ENCODE measurements around the gene DIO1.

Gene DIO1

GRCh38 chr1:53943490-53944043 lies 49.6 kb downstream of the DIO1 start:
- DNase-seq: no peak

GRCh38 chr1:53944469-53945182 lies 50.6 kb downstream of the DIO1 start:
- no peak for DNase-seq

DNA sequence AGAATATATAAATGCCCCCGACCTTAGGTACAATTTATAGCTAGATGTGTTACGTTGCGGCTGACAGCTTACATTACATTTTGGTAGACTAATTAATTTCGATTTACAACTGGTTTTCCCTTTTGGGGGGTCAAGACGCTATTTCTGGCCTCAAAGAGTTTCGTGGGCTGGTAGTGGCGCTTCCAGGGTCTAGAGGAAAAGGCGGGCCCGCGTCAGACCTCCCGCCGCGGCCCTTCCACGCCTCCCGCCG lies 51.1 kb downstream of the DIO1 start:
- no peak for DNase-seq

DNA sequence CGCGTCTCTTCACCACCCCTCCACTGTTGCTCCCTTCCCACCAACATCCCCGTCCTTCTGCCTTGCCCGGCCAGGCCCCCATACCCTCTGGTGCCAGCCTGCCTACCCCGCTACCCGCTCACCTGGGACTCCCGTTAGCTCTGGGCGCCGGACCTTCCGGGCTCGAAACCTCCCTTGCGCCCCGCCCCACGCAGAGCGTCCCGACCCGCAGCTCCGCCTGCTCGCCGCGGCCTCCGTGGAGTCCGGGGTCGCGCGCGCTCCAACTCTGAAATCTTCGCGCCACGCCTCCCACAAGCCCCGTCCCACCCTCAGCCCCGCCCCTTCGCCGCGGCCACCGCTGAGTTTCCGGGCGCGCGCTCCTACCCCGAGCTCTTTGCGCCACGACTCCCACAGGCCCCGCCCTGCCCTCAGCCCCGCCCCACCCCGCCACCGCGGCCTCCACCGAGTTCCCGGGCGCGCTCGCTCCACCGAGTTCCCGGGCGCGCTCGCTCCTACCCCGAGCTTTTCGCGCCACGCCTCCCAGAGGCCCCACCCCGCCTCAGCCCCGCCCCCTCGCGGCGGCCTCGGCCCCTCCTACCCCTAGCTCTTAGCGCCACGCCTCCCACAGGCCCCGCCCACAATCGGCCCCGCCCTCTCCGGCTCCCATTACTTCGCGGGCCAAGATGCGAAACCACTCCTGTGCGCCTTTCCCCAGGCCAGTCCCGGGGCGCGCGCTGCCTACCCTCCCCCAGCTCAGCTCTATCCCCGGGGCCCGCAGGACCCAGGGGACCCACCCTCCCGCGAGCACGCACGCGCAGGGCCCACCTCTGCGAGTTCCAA lies 51.7 kb downstream of the DIO1 start, which contains the start of gene IFT25:
Gene IFT25, minus strand, starts transcription at position 267 of the 819 bp plus-strand sequence. CDS start 5,617 bp downstream, outside the sequence.
- peak; percentile 92 for DNase-seq

- DNase-seq: no peak
These were observed 52.5 kb downstream of the DIO1 start, which contains the start of gene LRRC42 for GRCh38 chr1:53946252-53947171. Gene LRRC42, plus strand, starts transcription at chr1:53946350. Its CDS starts 5,650 bp downstream, at chr1:53952000.

DNA sequence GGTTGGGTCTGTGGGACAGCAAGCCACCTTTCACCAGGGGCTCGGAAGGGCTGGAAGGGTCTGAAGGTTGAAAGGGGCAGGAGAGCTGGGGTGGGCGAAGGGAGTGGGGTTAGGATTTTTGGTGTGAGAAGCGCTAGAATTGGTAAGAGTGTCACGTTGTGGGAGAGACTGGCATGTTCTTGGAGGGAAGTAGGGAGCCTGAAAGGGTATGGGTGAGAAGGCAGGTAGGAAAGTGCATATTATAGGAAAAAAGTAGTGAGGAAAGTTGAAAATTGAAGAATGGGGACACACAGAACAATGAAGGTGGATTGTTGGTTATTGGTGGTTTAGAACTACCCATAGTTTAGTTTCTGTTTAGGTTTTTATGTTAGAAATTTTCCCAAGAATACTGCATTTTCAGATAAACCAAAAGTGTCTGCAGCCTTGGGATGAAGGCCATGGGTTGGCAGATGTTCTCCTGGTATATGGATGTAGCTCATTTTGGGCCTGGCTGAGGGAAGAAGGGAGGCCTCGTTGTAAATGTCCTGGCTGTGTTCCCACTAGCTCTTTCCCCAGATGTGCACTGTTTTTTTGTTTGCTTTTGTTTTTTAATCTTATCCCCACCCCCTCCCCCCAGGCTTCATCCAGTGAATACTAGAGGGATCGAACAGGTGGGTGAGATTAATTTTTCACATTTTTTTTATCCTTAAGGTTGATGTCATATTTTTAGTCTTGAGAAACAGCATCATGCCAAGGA lies 53.4 kb downstream of the DIO1 start:
- no peak for DNase-seq

DNA sequence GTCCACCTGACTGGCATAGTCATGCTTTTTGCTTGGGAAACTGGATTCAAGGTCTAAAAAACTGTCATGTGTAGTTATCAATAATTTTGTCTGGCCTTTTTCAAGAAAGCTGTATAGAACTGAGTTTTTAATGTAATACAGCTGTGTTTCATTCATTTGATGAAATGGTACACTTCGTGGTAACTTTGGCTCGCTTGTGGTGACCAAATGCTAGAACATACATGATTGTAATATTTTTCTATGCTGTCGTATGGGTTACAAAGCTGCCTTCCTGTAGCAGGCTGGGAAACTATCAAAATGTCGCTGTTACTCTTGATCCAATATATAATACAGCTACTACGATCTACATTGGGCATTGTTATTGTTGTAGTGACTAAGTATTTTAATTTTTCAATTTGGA lies 54.3 kb downstream of the DIO1 start:
- no peak for DNase-seq

DNA sequence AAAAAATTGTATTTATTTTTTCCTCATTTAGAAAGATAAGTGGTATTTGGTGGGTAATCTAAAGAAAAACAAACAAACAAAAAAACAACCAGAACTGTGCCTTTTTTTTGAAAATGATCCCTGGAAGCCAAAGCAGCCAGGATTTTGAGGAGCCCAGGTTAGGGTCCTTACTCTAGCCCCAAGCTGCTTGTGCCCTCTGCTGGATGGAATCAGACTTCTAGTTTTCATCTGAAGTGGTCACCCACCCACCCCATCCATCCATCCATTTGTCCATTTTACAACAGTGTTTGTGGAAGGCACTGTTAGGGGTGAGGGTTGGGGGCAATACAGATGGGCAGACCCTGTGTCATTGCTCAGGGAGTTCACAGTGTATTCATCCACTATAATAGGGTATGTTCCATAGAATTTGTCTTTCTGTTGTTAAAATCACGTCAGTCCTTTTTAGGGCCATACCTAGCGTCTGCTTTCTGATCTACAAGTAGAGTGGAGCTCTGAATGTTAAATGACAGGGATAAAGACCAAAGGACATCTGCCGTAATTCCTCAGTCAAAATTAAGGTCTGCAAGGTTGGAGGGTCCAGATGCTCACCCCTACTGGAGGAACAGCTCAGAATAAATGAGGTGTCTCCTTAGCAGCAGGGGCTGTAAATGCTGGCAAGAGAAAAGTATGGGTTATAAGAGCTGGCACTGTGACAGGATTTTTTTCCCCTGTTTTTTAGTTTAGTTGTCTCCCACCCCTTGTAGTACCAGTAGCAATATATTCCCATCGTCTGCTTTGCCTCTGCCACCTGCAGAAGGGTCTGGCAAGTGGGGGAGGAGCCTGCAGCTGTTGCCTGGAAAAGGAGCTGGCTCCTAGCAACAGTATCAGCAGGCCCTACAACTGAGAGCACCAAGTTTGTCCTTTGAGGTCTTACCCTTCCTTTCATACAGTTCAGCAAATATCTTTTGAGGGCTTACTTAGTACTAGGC lies 55.3 kb downstream of the DIO1 start:
- peak; percentile 28 for DNase-seq

- DNase-seq: no peak
These were observed 57.7 kb downstream of the DIO1 start for GRCh38 chr1:53951697-53952096.

- DNase-seq: no peak
These were observed 60.1 kb downstream of the DIO1 start for GRCh38 chr1:53954128-53954527.

DNA sequence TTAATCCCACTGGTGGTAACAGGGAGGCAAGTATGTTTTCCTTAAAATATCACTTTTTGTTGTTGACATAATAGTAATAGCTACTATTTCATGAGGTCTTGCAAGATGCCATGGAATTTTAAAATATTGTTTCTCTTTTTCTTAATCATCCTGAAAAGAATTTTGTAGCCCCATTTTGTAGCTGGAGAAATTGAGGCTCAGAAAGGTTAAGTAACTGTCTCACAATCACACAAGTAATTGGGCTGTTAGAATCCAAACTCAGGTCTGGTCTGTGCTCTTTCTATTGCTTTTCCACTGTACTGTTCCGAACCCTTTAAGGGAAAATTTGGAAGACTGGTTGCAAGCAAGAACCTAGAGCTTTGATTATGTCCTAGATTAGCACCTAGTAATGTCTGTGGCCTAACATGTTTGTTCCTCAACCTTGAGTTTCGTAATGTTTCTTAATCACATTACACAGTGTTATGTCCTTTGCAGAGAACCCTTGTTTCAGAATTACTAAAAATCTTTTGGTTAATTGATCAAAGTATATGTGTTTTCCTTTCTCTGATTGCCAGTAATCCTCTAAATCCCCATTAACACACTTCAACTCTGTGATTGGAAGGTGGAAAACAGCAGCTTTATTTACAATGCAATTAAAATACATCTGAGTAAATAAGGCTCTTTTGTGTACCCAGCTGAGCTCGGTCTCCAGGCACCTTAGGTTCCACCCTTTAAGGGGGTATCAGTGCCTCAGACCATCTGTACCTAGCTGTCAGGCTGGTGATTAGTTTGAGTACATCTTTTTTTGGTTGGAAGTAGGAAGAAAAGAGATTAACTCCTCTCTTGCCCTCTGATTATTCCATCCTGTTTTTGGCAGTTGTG lies 62.6 kb downstream of the DIO1 start:
- peak; percentile 79 for DNase-seq

- DNase-seq: no peak
These were observed 63.3 kb downstream of the DIO1 start for GRCh38 chr1:53957194-53957818.

DNA sequence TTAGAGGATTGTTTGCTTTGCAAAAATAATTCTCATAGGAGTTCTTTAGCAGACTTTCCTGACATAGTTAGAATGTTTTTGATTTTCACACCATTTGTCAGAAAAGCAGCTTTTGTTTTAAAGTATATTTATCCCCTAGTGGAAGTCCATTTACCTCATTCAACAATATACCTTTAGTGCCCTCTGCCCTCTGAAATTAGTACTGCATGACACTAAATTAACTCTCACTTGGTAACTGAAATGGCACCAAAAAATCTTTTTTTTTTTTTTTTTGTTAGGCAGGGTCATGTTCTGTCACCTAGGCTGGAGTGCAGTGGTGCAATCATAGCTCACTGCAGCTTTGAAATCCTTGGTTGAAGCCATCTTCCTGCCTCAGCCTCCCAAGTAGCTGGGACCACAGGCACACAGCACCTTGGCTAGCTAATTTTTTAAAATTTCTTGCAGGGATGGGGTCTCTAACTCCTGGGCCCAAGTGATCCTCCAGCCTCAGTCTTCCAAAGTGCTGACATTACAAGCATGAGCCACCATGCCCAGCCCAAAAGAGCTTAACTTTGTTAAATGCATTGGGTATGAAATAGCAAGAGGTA lies 65.8 kb downstream of the DIO1 start:
- peak; percentile 5 for DNase-seq
